ENCODE results near the gene TRABD2A.

TRABD2A gene

GRCh38 chr2:84788027-84788426, 92.9 kb downstream of the TRABD2A start:
- Histone ChIP-seq H3K27ac (ENCODE audit: low read depth, low read length) (no peak overlapping the region), H3K27me3 (ENCODE audit: low read length) (no peaks in the 10 kb centered on the region), H3K9me3 (ENCODE audit: insufficient read depth, low read length) (no peaks in the 10 kb centered on the region), H2AFZ (ENCODE audit: low read depth, low read length, severe bottlenecking) (no peak overlapping the region), H3K4me3 (ENCODE audit: insufficient read depth, low read length, poor library complexity, severe bottlenecking) (no peak overlapping the region), H3K4me2 (ENCODE audit: low read depth, low read length, poor library complexity, severe bottlenecking) (no peak overlapping the region), H4K20me1 (ENCODE audit: low read depth, low read length) (no peaks in the 10 kb centered on the region), H3K79me2 (ENCODE audit: insufficient read depth, low read length) (no peaks in the 10 kb centered on the region), H3K9me2 (replicated peaks; ENCODE audit: insufficient read depth, low read length) (no peaks in the 10 kb centered on the region), H3K36me3 (ENCODE audit: low read length) (no peaks in the 10 kb centered on the region), H3K9ac (ENCODE audit: low read length) (no peak overlapping the region), H3F3A (ENCODE audit: insufficient read depth) (no peaks in the 10 kb centered on the region)
- no peak for TF ChIP-seq EZH2phosphoT487 (conservative IDR thresholded peaks at IDR 0.05; ENCODE audit: low read length)
- TF ChIP-seq CTCF (IDR thresholded peaks at IDR 0.05; ENCODE audit: insufficient read depth, low read length, poor library complexity, severe bottlenecking) = no peak

DNA sequence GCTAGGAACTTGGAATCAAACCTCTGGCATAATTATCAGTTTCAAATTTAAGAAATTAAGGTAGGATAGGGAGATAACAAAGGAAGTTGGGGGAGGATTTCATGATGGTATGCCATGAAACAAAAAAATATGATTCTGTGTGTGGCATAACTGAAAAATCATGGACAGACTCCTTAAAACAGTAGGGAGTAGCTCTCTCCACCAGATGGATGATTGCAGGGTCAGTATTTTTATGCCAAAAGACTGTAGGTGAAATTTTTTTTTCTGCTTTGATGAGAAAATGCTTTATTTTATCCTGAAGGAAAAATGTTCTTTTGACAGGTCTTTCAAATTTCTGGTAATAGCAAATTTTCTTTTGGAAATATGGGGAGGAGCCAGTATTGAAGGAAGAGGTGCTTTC, 94.3 kb downstream of the TRABD2A start:
- no peak overlapping the region for H3K27ac ChIP-seq (ENCODE audit: low read depth, low read length)

DNA sequence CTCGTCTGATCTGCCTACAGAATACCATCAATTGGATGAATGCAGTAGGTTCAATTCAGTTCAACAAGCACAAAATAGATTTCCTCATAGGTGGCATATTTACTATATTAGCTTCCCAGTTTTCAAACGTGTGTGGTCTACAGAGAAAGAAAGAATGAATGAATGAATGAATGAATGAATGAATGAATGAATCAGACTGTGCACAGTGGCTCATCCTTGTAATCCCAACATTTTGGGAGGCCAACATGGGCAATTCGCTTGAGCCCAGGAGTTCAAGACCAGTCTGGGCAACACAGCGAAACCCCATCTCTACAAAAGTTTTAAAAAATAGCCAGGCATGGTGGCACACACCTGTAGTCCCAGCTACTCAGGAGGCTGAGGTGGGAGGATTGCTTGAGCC, 94.9 kb downstream of the TRABD2A start:
- Histone ChIP-seq H3K79me2 (ENCODE audit: insufficient read depth, low read length) (no peaks in the 10 kb centered on the region), H3F3A (ENCODE audit: insufficient read depth) (no peaks in the 10 kb centered on the region), H3K9me2 (replicated peaks; ENCODE audit: insufficient read depth, low read length) (no peaks in the 10 kb centered on the region), H3K36me3 (ENCODE audit: low read length) (no peaks in the 10 kb centered on the region), H3K27me3 (ENCODE audit: low read length) (no peaks in the 10 kb centered on the region), H3K4me3 (ENCODE audit: insufficient read depth, low read length, poor library complexity, severe bottlenecking) (no peak overlapping the region), H4K20me1 (ENCODE audit: low read depth, low read length) (no peaks in the 10 kb centered on the region), H3K27ac (ENCODE audit: low read depth, low read length) (no peak overlapping the region), H3K9ac (ENCODE audit: low read length) (no peak overlapping the region), H2AFZ (ENCODE audit: low read depth, low read length, severe bottlenecking) (no peak overlapping the region), H3K4me2 (ENCODE audit: low read depth, low read length, poor library complexity, severe bottlenecking) (no peak overlapping the region), H3K9me3 (ENCODE audit: insufficient read depth, low read length) (no peaks in the 10 kb centered on the region)
- TF ChIP-seq EZH2phosphoT487 (conservative IDR thresholded peaks at IDR 0.05; ENCODE audit: low read length) = no peak
- TF ChIP-seq CTCF (IDR thresholded peaks at IDR 0.05; ENCODE audit: insufficient read depth, low read length, poor library complexity, severe bottlenecking) = no peak

More for the DNA sequence above, 94.3 kb downstream of the TRABD2A start:
- no peaks in the 10 kb centered on the region for H4K20me1 ChIP-seq (ENCODE audit: low read depth, low read length)
- H3K27me3 ChIP-seq (ENCODE audit: low read length) = no peaks in the 10 kb centered on the region
- TF ChIP-seq EZH2phosphoT487 (conservative IDR thresholded peaks at IDR 0.05; ENCODE audit: low read length) (no peak), CTCF (IDR thresholded peaks at IDR 0.05; ENCODE audit: insufficient read depth, low read length, poor library complexity, severe bottlenecking) (no peak)
- no peaks in the 10 kb centered on the region for H3K79me2 ChIP-seq (ENCODE audit: insufficient read depth, low read length)
- H3K9ac ChIP-seq (ENCODE audit: low read length) = no peak overlapping the region
- H2AFZ ChIP-seq (ENCODE audit: low read depth, low read length, severe bottlenecking) = no peak overlapping the region
- H3K9me3 ChIP-seq (ENCODE audit: insufficient read depth, low read length) = no peaks in the 10 kb centered on the region
- H3F3A ChIP-seq (ENCODE audit: insufficient read depth) = no peaks in the 10 kb centered on the region
- no peak overlapping the region for H3K4me2 ChIP-seq (ENCODE audit: low read depth, low read length, poor library complexity, severe bottlenecking)
- H3K4me3 ChIP-seq (ENCODE audit: insufficient read depth, low read length, poor library complexity, severe bottlenecking) = no peak overlapping the region
- no peaks in the 10 kb centered on the region for H3K9me2 ChIP-seq (replicated peaks; ENCODE audit: insufficient read depth, low read length)
- no peaks in the 10 kb centered on the region for H3K36me3 ChIP-seq (ENCODE audit: low read length)
